WERI-Rb-1 (cell line): Measurements from ENCODE around the gene ITGAX.
"Not testable (repeated sequence)": the region's sequence is repeated elsewhere in the genome, so short reads cannot be mapped to it uniquely, and the experiment has no call there.

Experiments
- DNase-seq: peaks from one replicate; pipeline ENCODE4 v3.0.0-alpha.2; 2020
- H3K27ac ChIP-seq: fragments of 250-450 bp; sonication (Bioruptor Pico); 2 replicates; pipeline ENCODE4 v1.5.1; 2020; ENCODE audit warnings: mild to moderate bottlenecking, moderate library complexity
- H3K27me3 ChIP-seq: fragments of 250-450 bp; sonication (Bioruptor Pico); 2 replicates; pipeline ENCODE4 v1.5.1; 2021; ENCODE audit warnings: mild to moderate bottlenecking, low read depth, moderate library complexity; ENCODE audit not compliant: insufficient read depth, severe bottlenecking
- H3K36me3 ChIP-seq: fragments of 250-450 bp; sonication (Bioruptor Pico); 2 replicates; pipeline ENCODE4 v1.5.1; 2020; ENCODE audit warnings: mild to moderate bottlenecking, moderate library complexity
- H3K4me3 ChIP-seq: 2 replicates; pipeline ENCODE4 v1.5.1; 2011; ENCODE audit warnings: low read depth, mild to moderate bottlenecking, control low read depth, low read length
- H3K9me3 ChIP-seq: fragments of 250-450 bp; sonication (Bioruptor Pico); 2 replicates; pipeline ENCODE4 v1.5.1; 2021; ENCODE audit warnings: mild to moderate bottlenecking, moderate library complexity; ENCODE audit not compliant: severe bottlenecking
- CTCF ChIP-seq: IDR thresholded peaks from 2 replicates; pipeline ENCODE4 v1.5.1; 2011; ENCODE audit warnings: low read depth, mild to moderate bottlenecking, control low read depth, inconsistent platforms, low read length

ITGAX gene

GRCh38 chr16:31411024-31411844, 56.3 kb downstream of the ITGAX start:
- H3K4me3 ChIP-seq = no peak overlapping the region
- no peak for TF ChIP-seq CTCF
- H3K9me3 ChIP-seq = no peaks in the 10 kb centered on the region
- H3K27ac ChIP-seq = no peak overlapping the region
- no peak for DNase-seq
- peaks cover 3% of the 10 kb centered on the region for H3K27me3 ChIP-seq
- no peaks in the 10 kb centered on the region for H3K36me3 ChIP-seq

- no peak for TF ChIP-seq CTCF
- Histone ChIP-seq H3K36me3 (no peaks in the 10 kb centered on the region), H3K9me3 (peaks cover 5% of the 10 kb centered on the region), H3K4me3 (no peak overlapping the region), H3K27me3 (peaks cover 3% of the 10 kb centered on the region), H3K27ac (no peak overlapping the region)
- DNase-seq = no peak
These were observed 57.8 kb downstream of the ITGAX start for GRCh38 chr16:31412750-31413149.

GRCh38 chr16:31413381-31413780, 58.4 kb downstream of the ITGAX start:
- Histone ChIP-seq H3K4me3 (no peak overlapping the region), H3K36me3 (no peaks in the 10 kb centered on the region), H3K27me3 (peaks cover 3% of the 10 kb centered on the region), H3K27ac (no peak overlapping the region), H3K9me3 (peaks cover 6% of the 10 kb centered on the region)
- no peak for TF ChIP-seq CTCF
- DNase-seq = no peak

- Histone ChIP-seq H3K36me3 (no peaks in the 10 kb centered on the region), H3K4me3 (no peak overlapping the region), H3K27me3 (peaks cover 3% of the 10 kb centered on the region), H3K27ac (no peak overlapping the region), H3K9me3 (peaks cover 6% of the 10 kb centered on the region)
- DNase-seq = no peak
- no peak for TF ChIP-seq CTCF
These were observed 59.0 kb downstream of the ITGAX start for GRCh38 chr16:31413943-31414342.

- H3K9me3 ChIP-seq = peaks cover 6% of the 10 kb centered on the region
- no peaks in the 10 kb centered on the region for H3K36me3 ChIP-seq
- no peak for DNase-seq
- H3K4me3 ChIP-seq = no peak overlapping the region
- H3K27me3 ChIP-seq = peaks cover 3% of the 10 kb centered on the region
- H3K27ac ChIP-seq = no peak overlapping the region
- no peak for TF ChIP-seq CTCF
These were observed 59.7 kb downstream of the ITGAX start for GRCh38 chr16:31414706-31415105.

GRCh38 chr16:31416371-31416770, 61.4 kb downstream of the ITGAX start:
- Histone ChIP-seq H3K27ac (no peak overlapping the region), H3K4me3 (no peak overlapping the region), H3K9me3 (peaks cover 6% of the 10 kb centered on the region), H3K27me3 (peaks cover 3% of the 10 kb centered on the region), H3K36me3 (no peaks in the 10 kb centered on the region)
- no peak for TF ChIP-seq CTCF
- DNase-seq = no peak

GRCh38 chr16:31417036-31417435, 62.1 kb downstream of the ITGAX start:
- H3K27ac ChIP-seq, H3K36me3 ChIP-seq, H3K9me3 ChIP-seq, H3K4me3 ChIP-seq, DNase-seq, H3K27me3 ChIP-seq: not testable (repeated sequence)
